ENCODE data around the gene ZNF524.

ZNF524 gene

GRCh38 chr19:55620410-55621204, 20.5 kb downstream of the ZNF524 start:
- no peaks in the 10 kb centered on the region for H3K27me3 ChIP-seq
- H3K4me3 ChIP-seq (ENCODE audit: low read depth in 1 of 2, low read length in 1 of 2) = peak overlapping the region; percentile 43 to 48
- H3K27ac ChIP-seq = peak overlapping the region; percentile 96
- no peak for TF ChIP-seq CTCF (IDR thresholded peaks at IDR 0.05)
- H3K36me3 ChIP-seq = peaks cover 33% of the 10 kb centered on the region
- H3K9me3 ChIP-seq = no peaks in the 10 kb centered on the region
- H3K4me1 ChIP-seq (ENCODE audit: control insufficient read depth in 1 of 2, insufficient read depth in 1 of 2, low read depth in 1 of 2, low read length in 1 of 2) = peaks cover 80 to 81% of the 10 kb centered on the region in 2 experiments

GRCh38 chr19:55621205-55621672, 21.2 kb downstream of the ZNF524 start:
- H3K36me3 ChIP-seq = peaks cover 27% of the 10 kb centered on the region
- peak overlapping the region; percentile 43 to 48 for H3K4me3 ChIP-seq (ENCODE audit: low read depth in 1 of 2, low read length in 1 of 2)
- no peak for TF ChIP-seq CTCF (IDR thresholded peaks at IDR 0.05)
- peaks cover 80 to 81% of the 10 kb centered on the region in 2 experiments for H3K4me1 ChIP-seq (ENCODE audit: control insufficient read depth in 1 of 2, insufficient read depth in 1 of 2, low read depth in 1 of 2, low read length in 1 of 2)
- H3K27me3 ChIP-seq = no peaks in the 10 kb centered on the region
- H3K9me3 ChIP-seq = no peaks in the 10 kb centered on the region
- peak overlapping the region; percentile 96 for H3K27ac ChIP-seq

GRCh38 chr19:55621673-55622231, 21.7 kb downstream of the ZNF524 start:
- TF ChIP-seq CTCF (IDR thresholded peaks at IDR 0.05) = no peak
- no peaks in the 10 kb centered on the region for H3K27me3 ChIP-seq
- peak overlapping the region in 1 of 2 experiments; percentile 48 for H3K4me3 ChIP-seq (ENCODE audit: low read depth in 1 of 2, low read length in 1 of 2)
- peaks cover 78 to 80% of the 10 kb centered on the region in 2 experiments for H3K4me1 ChIP-seq (ENCODE audit: control insufficient read depth in 1 of 2, insufficient read depth in 1 of 2, low read depth in 1 of 2, low read length in 1 of 2)
- H3K27ac ChIP-seq = peak overlapping the region; percentile 96
- peaks cover 22% of the 10 kb centered on the region for H3K36me3 ChIP-seq
- H3K9me3 ChIP-seq = no peaks in the 10 kb centered on the region

GRCh38 chr19:55622242-55622969, 22.3 kb downstream of the ZNF524 start:
- Histone ChIP-seq H3K4me3 (ENCODE audit: low read depth in 1 of 2, low read length in 1 of 2) (no peak overlapping the region), H3K27me3 (no peaks in the 10 kb centered on the region), H3K36me3 (peaks cover 15% of the 10 kb centered on the region), H3K9me3 (no peaks in the 10 kb centered on the region), H3K27ac (peak overlapping the region; percentile 96), H3K4me1 (ENCODE audit: control insufficient read depth in 1 of 2, insufficient read depth in 1 of 2, low read depth in 1 of 2, low read length in 1 of 2) (peaks cover 75 to 78% of the 10 kb centered on the region in 2 experiments)
- TF ChIP-seq CTCF (IDR thresholded peaks at IDR 0.05) = no peak

- peak overlapping the region; percentile 96 for H3K27ac ChIP-seq
- no peaks in the 10 kb centered on the region for H3K9me3 ChIP-seq
- no peaks in the 10 kb centered on the region for H3K27me3 ChIP-seq
- no peak overlapping the region for H3K4me3 ChIP-seq (ENCODE audit: low read depth in 1 of 2, low read length in 1 of 2)
- H3K36me3 ChIP-seq = peaks cover 9% of the 10 kb centered on the region
- TF ChIP-seq CTCF (IDR thresholded peaks at IDR 0.05) = no peak
- H3K4me1 ChIP-seq (ENCODE audit: control insufficient read depth in 1 of 2, insufficient read depth in 1 of 2, low read depth in 1 of 2, low read length in 1 of 2) = peaks cover 67 to 71% of the 10 kb centered on the region in 2 experiments
These were observed 23.0 kb downstream of the ZNF524 start for GRCh38 chr19:55623130-55623529.
